Measurements from ENCODE around the gene STK38.

DNA sequence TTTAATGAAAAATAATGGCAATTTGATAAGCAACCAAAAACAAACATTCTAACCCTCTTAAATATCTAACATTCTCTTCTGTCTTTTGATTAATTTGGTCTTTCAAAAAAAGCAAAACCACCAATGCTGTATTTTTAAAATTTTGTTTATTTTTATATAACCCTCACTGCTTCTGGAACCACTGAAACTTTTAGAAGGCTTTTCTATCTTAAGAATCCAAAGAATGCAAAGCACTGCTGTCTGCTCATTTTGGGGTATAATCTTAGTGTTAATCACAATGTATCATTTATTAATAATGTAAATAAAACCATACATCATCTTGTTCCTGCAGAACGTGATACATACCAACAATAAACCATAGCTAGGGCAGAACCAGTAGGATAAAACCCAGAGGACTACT is 14.0 kb downstream of the STK38 start:
- TF ChIP-seq POLR2AphosphoS5 (IDR thresholded peaks at IDR 0.05; ENCODE audit: borderline replicate concordance, low read depth, low read length) (no peak), EZH2 (IDR thresholded peaks at IDR 0.05) (no peak), FOXP2 (optimal IDR thresholded peaks at IDR 0.05; ENCODE audit: control extremely low read depth, extremely low read length, insufficient read depth) (no peak)
